KMS-11 (cell line): ENCODE measurements around the gene RNF133.

Source experiments
- H2AFZ ChIP-seq: fragments of 200-600 bp; sonication (generic); 2 replicates; pipeline ENCODE4 v1.6.1; 2016; ENCODE audit warnings: antibody characterized with exemption, mixed run types, low read depth
- H3K27ac ChIP-seq: fragments of 200-600 bp; sonication (generic); 2 replicates; pipeline ENCODE4 v1.6.1; 2016; ENCODE audit warnings: mild to moderate bottlenecking, mixed run types
- H3K27me3 ChIP-seq: fragments of 200-600 bp; sonication (generic); 2 replicates; pipeline ENCODE4 v1.6.1; 2017; ENCODE audit warnings: mild to moderate bottlenecking, low read depth, mixed run types, moderate library complexity; ENCODE audit not compliant: insufficient read depth
- H3K36me3 ChIP-seq: fragments of 200-600 bp; sonication (generic); 2 replicates; pipeline ENCODE4 v1.6.1; 2017; ENCODE audit warnings: mild to moderate bottlenecking, mixed run types; ENCODE audit not compliant: insufficient read depth
- H3K4me1 ChIP-seq: fragments of 200-600 bp; sonication (generic); 2 replicates; pipeline ENCODE4 v1.6.1; 2016; ENCODE audit warnings: mild to moderate bottlenecking, low read depth, mixed run types; ENCODE audit not compliant: poor library complexity, severe bottlenecking
- H3K4me2 ChIP-seq: fragments of 200-600 bp; sonication (generic); 2 replicates; pipeline ENCODE4 v1.7.0; 2016; ENCODE audit warnings: mild to moderate bottlenecking, mixed run types
- H3K4me3 ChIP-seq: fragments of 200-600 bp; sonication (generic); IDR thresholded peaks from 2 replicates; pipeline ENCODE4 v1.6.1; 2017; ENCODE audit warnings: low read depth, low read length, mixed read lengths; ENCODE audit not compliant: insufficient read depth
- H3K79me2 ChIP-seq: fragments of 200-600 bp; sonication (generic); 2 replicates; pipeline ENCODE4 v1.6.1; 2016; ENCODE audit warnings: low read depth, mixed run types; ENCODE audit not compliant: insufficient read depth
- H3K9ac ChIP-seq: fragments of 200-600 bp; sonication (generic); 2 replicates; pipeline ENCODE4 v1.6.1; 2016; ENCODE audit warnings: mild to moderate bottlenecking, mixed run types
- H4K20me1 ChIP-seq: fragments of 200-600 bp; sonication (generic); 2 replicates; pipeline ENCODE4 v1.6.1; 2016; ENCODE audit warnings: mild to moderate bottlenecking, mixed run types; ENCODE audit not compliant: insufficient read depth
- TF ChIP-seq, protein P1 (sequence below): fragments of 200-600 bp; sonication (generic); conservative IDR thresholded peaks from 2 replicates; pipeline ENCODE4 v1.6.1; 2017; ENCODE audit warnings: low read depth, mild to moderate bottlenecking, antibody characterized with exemption, low read length, moderate library complexity, mixed read lengths

Gene RNF133

DNA sequence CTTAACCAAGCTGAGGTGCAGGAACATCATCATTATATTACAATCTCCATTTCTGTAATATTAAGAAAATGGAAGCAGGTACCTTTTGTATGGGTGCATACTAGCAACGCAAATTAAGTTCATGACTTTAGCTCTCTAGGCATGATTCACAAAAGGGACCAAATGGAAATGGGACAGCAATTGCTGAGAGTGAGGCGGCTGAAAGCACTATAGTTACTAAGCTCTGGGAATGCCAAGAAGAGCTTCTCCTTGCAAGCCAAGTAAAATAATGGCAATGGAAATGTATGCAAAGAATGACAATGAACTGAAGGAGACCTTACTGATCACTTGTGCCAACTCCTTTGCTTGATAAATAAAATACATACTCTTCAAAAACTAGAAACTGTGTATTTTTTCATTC lies 40.0 kb upstream of the RNF133 start:
- no peaks in the 10 kb centered on the region for H3K79me2 ChIP-seq
- H4K20me1 ChIP-seq = no peaks in the 10 kb centered on the region
- H3K4me3 ChIP-seq = no peak overlapping the region
- no peak overlapping the region for H3K4me2 ChIP-seq
- TF ChIP-seq, protein P1, sequence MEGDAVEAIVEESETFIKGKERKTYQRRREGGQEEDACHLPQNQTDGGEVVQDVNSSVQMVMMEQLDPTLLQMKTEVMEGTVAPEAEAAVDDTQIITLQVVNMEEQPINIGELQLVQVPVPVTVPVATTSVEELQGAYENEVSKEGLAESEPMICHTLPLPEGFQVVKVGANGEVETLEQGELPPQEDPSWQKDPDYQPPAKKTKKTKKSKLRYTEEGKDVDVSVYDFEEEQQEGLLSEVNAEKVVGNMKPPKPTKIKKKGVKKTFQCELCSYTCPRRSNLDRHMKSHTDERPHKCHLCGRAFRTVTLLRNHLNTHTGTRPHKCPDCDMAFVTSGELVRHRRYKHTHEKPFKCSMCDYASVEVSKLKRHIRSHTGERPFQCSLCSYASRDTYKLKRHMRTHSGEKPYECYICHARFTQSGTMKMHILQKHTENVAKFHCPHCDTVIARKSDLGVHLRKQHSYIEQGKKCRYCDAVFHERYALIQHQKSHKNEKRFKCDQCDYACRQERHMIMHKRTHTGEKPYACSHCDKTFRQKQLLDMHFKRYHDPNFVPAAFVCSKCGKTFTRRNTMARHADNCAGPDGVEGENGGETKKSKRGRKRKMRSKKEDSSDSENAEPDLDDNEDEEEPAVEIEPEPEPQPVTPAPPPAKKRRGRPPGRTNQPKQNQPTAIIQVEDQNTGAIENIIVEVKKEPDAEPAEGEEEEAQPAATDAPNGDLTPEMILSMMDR = no peak
- H3K27ac ChIP-seq = no peak overlapping the region
- no peaks in the 10 kb centered on the region for H3K27me3 ChIP-seq
- H2AFZ ChIP-seq = no peak overlapping the region
- H3K36me3 ChIP-seq = no peaks in the 10 kb centered on the region
- H3K9ac ChIP-seq = no peak overlapping the region
- H3K4me1 ChIP-seq = no peaks in the 10 kb centered on the region

GRCh38 chr7:122736183-122736582 lies 37.3 kb upstream of the RNF133 start:
- H3K9ac ChIP-seq = no peak overlapping the region
- no peaks in the 10 kb centered on the region for H3K79me2 ChIP-seq
- no peak overlapping the region for H2AFZ ChIP-seq
- TF ChIP-seq, protein P1 = no peak
- no peak overlapping the region for H3K27ac ChIP-seq
- H3K4me2 ChIP-seq = no peak overlapping the region
- H3K27me3 ChIP-seq = no peaks in the 10 kb centered on the region
- no peaks in the 10 kb centered on the region for H4K20me1 ChIP-seq
- no peak overlapping the region for H3K4me3 ChIP-seq
- H3K36me3 ChIP-seq = no peaks in the 10 kb centered on the region
- H3K4me1 ChIP-seq = no peaks in the 10 kb centered on the region

GRCh38 chr7:122727759-122728158 lies 28.8 kb upstream of the RNF133 start:
- Histone ChIP-seq H3K4me2 (peak overlapping the region; percentile 40), H3K36me3 (no peaks in the 10 kb centered on the region), H2AFZ (no peak overlapping the region; the same call in 1 of the 2 replicates), H4K20me1 (no peaks in the 10 kb centered on the region), H3K9ac (no peak overlapping the region), H3K4me1 (peaks cover 39% of the 10 kb centered on the region), H3K4me3 (no peak overlapping the region), H3K27me3 (no peaks in the 10 kb centered on the region), H3K79me2 (no peaks in the 10 kb centered on the region), H3K27ac (peak overlapping the region; percentile 49; the same call in 1 of the 2 replicates)
- TF ChIP-seq, protein P1 = no peak

GRCh38 chr7:122727354-122727753 lies 28.4 kb upstream of the RNF133 start:
- H3K27me3 ChIP-seq = no peaks in the 10 kb centered on the region
- H3K4me2 ChIP-seq = peak overlapping the region; percentile 40
- H3K27ac ChIP-seq = peak overlapping the region; percentile 49
- no peaks in the 10 kb centered on the region for H3K79me2 ChIP-seq
- no peaks in the 10 kb centered on the region for H4K20me1 ChIP-seq
- H3K36me3 ChIP-seq = no peaks in the 10 kb centered on the region
- TF ChIP-seq, protein P1 = no peak
- peaks cover 39% of the 10 kb centered on the region for H3K4me1 ChIP-seq
- H3K9ac ChIP-seq = no peak overlapping the region
- H2AFZ ChIP-seq = no peak overlapping the region; the same call in 1 of the 2 replicates
- H3K4me3 ChIP-seq = no peak overlapping the region
